GM19452 (cell line): ENCODE data around the gene C15orf61.

Source experiments
- ATAC-seq: cut with Tn5 transposase; IDR thresholded peaks from one replicate; pipeline ENCODE4 v1.9.1; 2021; ENCODE audit not compliant: unreplicated experiment

C15orf61 gene

GRCh38 chr15:67579164-67579563 is 58.2 kb downstream of the C15orf61 start:
- no peak for ATAC-seq
